Measurements from ENCODE around the gene CD226.

Gene CD226

DNA sequence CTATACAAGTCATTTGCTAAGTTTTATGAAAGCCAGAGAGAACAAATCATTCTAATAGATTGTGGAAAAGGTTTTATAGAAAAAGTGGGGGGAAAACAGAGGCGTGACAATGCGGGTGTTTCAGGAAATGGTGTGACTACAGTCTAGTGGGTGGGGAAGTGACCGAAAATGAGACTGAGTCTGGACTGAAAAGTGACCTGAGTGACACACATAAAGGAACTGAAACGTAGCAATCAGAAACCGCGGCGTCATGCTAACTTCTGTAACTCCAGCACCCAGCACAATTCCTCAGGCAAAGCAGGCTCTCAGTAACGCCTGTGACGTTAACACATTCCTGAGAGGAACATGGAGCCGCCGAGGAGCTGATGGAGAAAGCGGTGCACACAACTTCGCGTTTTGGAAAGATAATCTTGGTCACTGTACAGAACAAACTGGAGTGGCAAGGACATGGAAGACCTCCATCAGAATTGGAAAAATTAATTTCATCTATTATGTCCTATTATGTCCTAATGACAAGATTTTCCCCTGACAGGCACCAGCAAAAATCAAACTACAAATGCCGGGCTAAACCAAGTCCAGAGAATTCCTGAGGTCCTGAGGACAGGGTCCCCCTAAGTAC is 1.4 kb upstream of the CD226 start (continued):
- TF ChIP-seq EGR2 (tag by site-specific recombination; IDR thresholded peaks at IDR 0.05; ENCODE audit: low read depth) (no peak), ZNF558 (tag by site-specific recombination; IDR thresholded peaks at IDR 0.05) (no peak), ZNF10 (tag by site-specific recombination; IDR thresholded peaks at IDR 0.05) (no peak), KLF8 (tag by site-specific recombination; IDR thresholded peaks at IDR 0.05) (no peak)

DNA sequence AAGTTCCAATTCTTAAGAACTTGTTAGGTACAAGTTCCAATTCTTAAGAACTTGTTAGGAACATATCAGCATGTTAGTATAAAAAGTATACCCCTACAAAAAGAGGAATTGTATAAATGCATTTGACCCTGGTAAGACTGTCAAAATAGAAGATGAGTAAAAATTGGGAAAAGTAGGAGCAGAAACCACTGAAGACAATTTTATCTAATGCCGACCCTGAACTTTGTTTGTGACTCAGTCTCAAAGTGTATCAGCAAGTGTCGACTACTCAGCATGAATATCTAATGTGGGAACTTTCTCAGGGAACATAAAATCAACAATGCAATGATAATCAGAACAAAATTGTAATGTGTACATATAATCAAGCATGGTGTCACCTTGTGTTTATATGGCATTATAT is 583 bp upstream of the CD226 start:
- no peaks in the 10 kb centered on the region for H3K4me1 ChIP-seq (ENCODE audit: control insufficient read depth, insufficient read depth, low read length)
- no peak overlapping the region for H3K4me3 ChIP-seq (ENCODE audit: low read depth, low read length)
- H3K27ac ChIP-seq (ENCODE audit: extremely low read depth, low read depth, low read length): no peak overlapping the region
- no peak for TF ChIP-seq ZNF555 (tag by site-specific recombination; conservative IDR thresholded peaks at IDR 0.05)
- no peak for TF ChIP-seq ZBTB1 (tag by site-specific recombination; IDR thresholded peaks at IDR 0.05)
- TF ChIP-seq ZNF341 (tag by site-specific recombination; IDR thresholded peaks at IDR 0.05; ENCODE audit: low read depth): no peak
- TF ChIP-seq YY1 (tag by site-specific recombination; IDR thresholded peaks at IDR 0.05): no peak
- no peak for TF ChIP-seq ZNF350 (tag by site-specific recombination; IDR thresholded peaks at IDR 0.05)
- TF ChIP-seq, protein P1, sequence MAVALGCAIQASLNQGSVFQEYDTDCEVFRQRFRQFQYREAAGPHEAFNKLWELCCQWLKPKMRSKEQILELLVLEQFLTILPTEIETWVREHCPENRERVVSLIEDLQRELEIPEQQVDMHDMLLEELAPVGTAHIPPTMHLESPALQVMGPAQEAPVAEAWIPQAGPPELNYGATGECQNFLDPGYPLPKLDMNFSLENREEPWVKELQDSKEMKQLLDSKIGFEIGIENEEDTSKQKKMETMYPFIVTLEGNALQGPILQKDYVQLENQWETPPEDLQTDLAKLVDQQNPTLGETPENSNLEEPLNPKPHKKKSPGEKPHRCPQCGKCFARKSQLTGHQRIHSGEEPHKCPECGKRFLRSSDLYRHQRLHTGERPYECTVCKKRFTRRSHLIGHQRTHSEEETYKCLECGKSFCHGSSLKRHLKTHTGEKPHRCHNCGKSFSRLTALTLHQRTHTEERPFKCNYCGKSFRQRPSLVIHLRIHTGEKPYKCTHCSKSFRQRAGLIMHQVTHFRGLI (tag by site-specific recombination; IDR thresholded peaks at IDR 0.05): no peak
- TF ChIP-seq OSR2 (tag by site-specific recombination; IDR thresholded peaks at IDR 0.05): no peak
- no peak for TF ChIP-seq ZNF37A (tag by site-specific recombination; IDR thresholded peaks at IDR 0.05)
- POLR2A ChIA-PET: no interaction called here
- CTCF ChIA-PET: no interaction called here
- H3K9me3 ChIP-seq (ENCODE audit: control insufficient read depth, insufficient read depth, low read depth, low read length): no peaks in the 10 kb centered on the region
- H3K36me3 ChIP-seq (ENCODE audit: control insufficient read depth in 2 of 2, insufficient read depth in 1 of 2, low read length in 2 of 2): no peaks in the 10 kb centered on the region

DNA sequence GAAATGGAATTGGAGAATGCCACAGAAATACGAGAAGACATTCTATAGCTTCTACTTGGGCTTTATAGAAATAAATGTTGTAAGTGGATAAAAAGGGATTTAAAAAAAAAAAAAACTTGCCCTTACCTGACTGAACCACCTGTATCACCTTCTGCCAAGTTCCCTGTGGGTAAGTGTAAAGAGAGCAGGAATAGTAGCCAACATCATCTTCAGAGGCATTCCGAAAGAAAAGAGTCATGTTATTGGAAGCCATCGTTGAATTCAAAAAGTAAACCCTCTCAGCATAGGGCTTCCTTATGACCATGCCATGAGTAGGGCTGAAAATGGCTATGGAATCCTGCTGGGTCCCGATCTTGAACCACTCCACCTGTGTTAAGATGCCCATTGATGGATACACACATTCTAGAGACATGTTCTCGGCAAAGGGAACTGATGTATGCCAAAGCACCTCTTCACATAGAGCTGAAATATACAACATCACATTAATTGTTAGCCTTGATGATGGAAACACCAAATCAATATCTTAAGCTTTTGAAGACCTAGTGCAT is 991 bp downstream of the CD226 start:
- H3K36me3 ChIP-seq (ENCODE audit: control insufficient read depth in 2 of 2, insufficient read depth in 1 of 2, low read length in 2 of 2): no peaks in the 10 kb centered on the region
- CTCF ChIA-PET: interaction anchor here (0.6 to 1.1 kb wide), 2 partner anchors 12 to 543 kb away, joined by 3 read pairs; no protein-coding TSS in a partner anchor
- H3K4me3 ChIP-seq (ENCODE audit: low read depth, low read length): no peak overlapping the region
- TF ChIP-seq ZNF423 (tag by site-specific recombination; IDR thresholded peaks at IDR 0.05) (no peak), MEIS1 (CRISPR knock-in tag; IDR thresholded peaks at IDR 0.05; ENCODE audit: borderline replicate concordance) (no peak), RBAK (tag by site-specific recombination; IDR thresholded peaks at IDR 0.05) (no peak), KLF1 (tag by site-specific recombination; IDR thresholded peaks at IDR 0.05) (no peak), GLI4 (tag by site-specific recombination; IDR thresholded peaks at IDR 0.05) (no peak), ZNF549 (tag by site-specific recombination; IDR thresholded peaks at IDR 0.05) (no peak), ZNF561 (tag by site-specific recombination; IDR thresholded peaks at IDR 0.05; ENCODE audit: borderline replicate concordance) (no peak), ZBTB48 (tag by site-specific recombination; IDR thresholded peaks at IDR 0.05) (no peak), ZNF843 (tag by site-specific recombination; IDR thresholded peaks at IDR 0.05) (no peak), ZNF571 (tag by site-specific recombination; IDR thresholded peaks at IDR 0.05) (no peak)
- TF ChIP-seq, protein P2, sequence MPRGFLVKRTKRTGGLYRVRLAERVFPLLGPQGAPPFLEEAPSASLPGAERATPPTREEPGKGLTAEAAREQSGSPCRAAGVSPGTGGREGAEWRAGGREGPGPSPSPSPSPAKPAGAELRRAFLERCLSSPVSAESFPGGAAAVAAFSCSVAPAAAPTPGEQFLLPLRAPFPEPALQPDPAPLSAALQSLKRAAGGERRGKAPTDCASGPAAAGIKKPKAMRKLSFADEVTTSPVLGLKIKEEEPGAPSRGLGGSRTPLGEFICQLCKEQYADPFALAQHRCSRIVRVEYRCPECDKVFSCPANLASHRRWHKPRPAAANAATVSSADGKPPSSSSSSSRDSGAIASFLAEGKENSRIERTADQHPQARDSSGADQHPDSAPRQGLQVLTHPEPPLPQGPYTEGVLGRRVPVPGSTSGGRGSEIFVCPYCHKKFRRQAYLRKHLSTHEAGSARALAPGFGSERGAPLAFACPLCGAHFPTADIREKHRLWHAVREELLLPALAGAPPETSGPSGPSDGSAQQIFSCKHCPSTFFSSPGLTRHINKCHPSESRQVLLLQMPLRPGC (tag by site-specific recombination; IDR thresholded peaks at IDR 0.05): no peak
- TF ChIP-seq, protein P3, sequence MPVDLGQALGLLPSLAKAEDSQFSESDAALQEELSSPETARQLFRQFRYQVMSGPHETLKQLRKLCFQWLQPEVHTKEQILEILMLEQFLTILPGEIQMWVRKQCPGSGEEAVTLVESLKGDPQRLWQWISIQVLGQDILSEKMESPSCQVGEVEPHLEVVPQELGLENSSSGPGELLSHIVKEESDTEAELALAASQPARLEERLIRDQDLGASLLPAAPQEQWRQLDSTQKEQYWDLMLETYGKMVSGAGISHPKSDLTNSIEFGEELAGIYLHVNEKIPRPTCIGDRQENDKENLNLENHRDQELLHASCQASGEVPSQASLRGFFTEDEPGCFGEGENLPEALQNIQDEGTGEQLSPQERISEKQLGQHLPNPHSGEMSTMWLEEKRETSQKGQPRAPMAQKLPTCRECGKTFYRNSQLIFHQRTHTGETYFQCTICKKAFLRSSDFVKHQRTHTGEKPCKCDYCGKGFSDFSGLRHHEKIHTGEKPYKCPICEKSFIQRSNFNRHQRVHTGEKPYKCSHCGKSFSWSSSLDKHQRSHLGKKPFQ (tag by site-specific recombination; IDR thresholded peaks at IDR 0.05): no peak
- H3K4me1 ChIP-seq (ENCODE audit: control insufficient read depth, insufficient read depth, low read length): no peaks in the 10 kb centered on the region
- POLR2A ChIA-PET: no interaction called here
- H3K9me3 ChIP-seq (ENCODE audit: control insufficient read depth, insufficient read depth, low read depth, low read length): no peaks in the 10 kb centered on the region
- H3K27ac ChIP-seq (ENCODE audit: extremely low read depth, low read depth, low read length): no peak overlapping the region

Data from HEK293 (cell line).